GM12878 (cell line): ENCODE measurements around the gene GIPC3.

ENCODE experiments used
- CTCF ChIP-seq, 3 experiments: IDR thresholded peaks in 2 of 3; conservative IDR thresholded peaks in 1 of 3; 2 replicates each; pipeline ENCODE4 v1.5.1; 2011; ENCODE audit warnings: low read depth in 3 of 3, low read length in 3 of 3, mild to moderate bottlenecking in 3 of 3, control low read depth in 2 of 3, moderate library complexity in 2 of 3, inconsistent platforms in 1 of 3, mixed read lengths in 1 of 3; ENCODE audit not compliant: control insufficient read depth in 2 of 3, insufficient read depth in 1 of 3; ENCODE audit errors: extremely low read depth in 1 of 3
- POLR2AphosphoS5 ChIP-seq: IDR thresholded peaks from 2 replicates; pipeline ENCODE4 v1.6.1; 2011; ENCODE audit warnings: mild to moderate bottlenecking, low read length, inconsistent platforms
- RAD51 ChIP-seq: fragments of 450-650 bp; IDR thresholded peaks from 2 replicates; pipeline ENCODE4 v1.6.1; 2016; ENCODE audit warnings: moderate library complexity, mild to moderate bottlenecking, inconsistent platforms
- SUPT20H ChIP-seq: IDR thresholded peaks from 2 replicates; pipeline ENCODE4 v1.6.1; 2011; ENCODE audit warnings: low read depth, mild to moderate bottlenecking, low read length, moderate library complexity, borderline replicate concordance; ENCODE audit not compliant: control insufficient read depth

GRCh38 chr19:3537438-3538240 lies 47.6 kb upstream of the GIPC3 start:
- TF ChIP-seq POLR2AphosphoS5 (0 out of 2 replicates have a peak, but pooled peaks have one; percentile 33), SUPT20H (no peak), CTCF (IDR thresholded peaks at IDR 0.05 in 2 of 3, conservative IDR thresholded peaks at IDR 0.05 in 1 of 3; ENCODE audit: control insufficient read depth in 2 of 3, extremely low read depth in 1 of 3, insufficient read depth in 1 of 3, low read depth in 3 of 3, low read length in 3 of 3) (no peak), RAD51 (no peak)
